ENCODE results near the gene MYH11. TPM values are rescaled to one million over a fixed set of nuclear protein-coding genes. Genes with fewer than 3 reads are reported as not detected.
"Not testable (repeated sequence)": the region's sequence is repeated elsewhere in the genome, so short reads cannot be mapped to it uniquely, and the experiment has no call there.

Gene MYH11
- polyA plus RNA-seq, 1 donor: 10.3 TPM

GRCh38 chr16:15843635-15844279, 13.1 kb downstream of the MYH11 start:
- DNase-seq (ENCODE audit: low read depth): no peak

- not testable (repeated sequence) for DNase-seq (ENCODE audit: low read depth)
Observed at GRCh38 chr16:15839204-15839603, 17.6 kb downstream of the MYH11 start.

- no peak for DNase-seq (ENCODE audit: low read depth)
Observed at GRCh38 chr16:15837761-15838160, 19.1 kb downstream of the MYH11 start.

- DNase-seq (ENCODE audit: low read depth): no peak
Observed at GRCh38 chr16:15836965-15837611, 19.7 kb downstream of the MYH11 start.

- no peak for DNase-seq (ENCODE audit: low read depth)
Observed at GRCh38 chr16:15836074-15836473, 20.8 kb downstream of the MYH11 start.

- DNase-seq (ENCODE audit: low read depth): no peak
Observed at GRCh38 chr16:15835136-15835878, 21.5 kb downstream of the MYH11 start.

- no peak for DNase-seq (ENCODE audit: low read depth)
Observed at GRCh38 chr16:15834502-15834901, 22.3 kb downstream of the MYH11 start.

- DNase-seq (ENCODE audit: low read depth): no peak
Observed at GRCh38 chr16:15833541-15833940, 23.3 kb downstream of the MYH11 start.

- no peak for DNase-seq (ENCODE audit: low read depth)
Observed at GRCh38 chr16:15832241-15832640, 24.6 kb downstream of the MYH11 start.

GRCh38 chr16:15830832-15831451, 25.9 kb downstream of the MYH11 start:
- no peak for DNase-seq (ENCODE audit: low read depth)

- DNase-seq (ENCODE audit: low read depth): no peak
Observed at GRCh38 chr16:15829460-15829859, 27.4 kb downstream of the MYH11 start.

- no peak for DNase-seq (ENCODE audit: low read depth)
Observed at GRCh38 chr16:15827709-15828343, 29.0 kb downstream of the MYH11 start.

- no peak for DNase-seq (ENCODE audit: low read depth)
Observed at GRCh38 chr16:15827299-15827698, 29.5 kb downstream of the MYH11 start.

GRCh38 chr16:15825750-15826305, 31.0 kb downstream of the MYH11 start:
- DNase-seq (ENCODE audit: low read depth): no peak

GRCh38 chr16:15822957-15823356, 33.9 kb downstream of the MYH11 start:
- DNase-seq (ENCODE audit: low read depth): no peak

- DNase-seq (ENCODE audit: low read depth): no peak
Observed at GRCh38 chr16:15820837-15821236, 36.0 kb downstream of the MYH11 start.

- no peak for DNase-seq (ENCODE audit: low read depth)
Observed at GRCh38 chr16:15819046-15819445, 37.8 kb downstream of the MYH11 start.

GRCh38 chr16:15817446-15817845, 39.4 kb downstream of the MYH11 start:
- no peak for DNase-seq (ENCODE audit: low read depth)

GRCh38 chr16:15816228-15816627, 40.6 kb downstream of the MYH11 start:
- DNase-seq (ENCODE audit: low read depth): no peak

- not testable (repeated sequence) for DNase-seq (ENCODE audit: low read depth)
Observed at GRCh38 chr16:15812401-15812750, 44.5 kb downstream of the MYH11 start.

- DNase-seq (ENCODE audit: low read depth): no peak
Observed at GRCh38 chr16:15811481-15812400, 45.1 kb downstream of the MYH11 start.

Measured in forelimb muscle (tissue), 1 donor.